Measurements from ENCODE around the gene EXOSC3. TPM values are rescaled to one million over a fixed set of nuclear protein-coding genes. Genes with fewer than 3 reads are reported as not detected.

The EXOSC3 gene
- total and polyA plus RNA-seq, 2 of the 13 experiments (the other 11 are each of a cell fraction or from before 2014, with no cell fraction given): 17.5 to 68.7 TPM

- TF ChIP-seq ZBED4 (CRISPR knock-in tag; IDR thresholded peaks at IDR 0.05; ENCODE audit: borderline replicate concordance): peak; percentile 83; the same call in 1 of the 2 replicates
- no peak for TF ChIP-seq MEIS1 (CRISPR knock-in tag; IDR thresholded peaks at IDR 0.05; ENCODE audit: borderline replicate concordance)
- TF ChIP-seq CCAR2 (optimal IDR thresholded peaks at IDR 0.05; ENCODE audit: low read depth, low read length): peak; percentile 97
- TF ChIP-seq ZNF264 (CRISPR knock-in tag; IDR thresholded peaks at IDR 0.05): peak; percentile 86; the same call in 1 of the 2 replicates
- no peak for TF ChIP-seq NFRKB (IDR thresholded peaks at IDR 0.05)
- peak; percentile 100 for TF ChIP-seq KDM3A (CRISPR knock-in tag; IDR thresholded peaks at IDR 0.05; ENCODE audit: low read depth)
- TF ChIP-seq NR3C1 (CRISPR knock-in tag; IDR thresholded peaks at IDR 0.05): no peak
- TF ChIP-seq ZNF549 (CRISPR knock-in tag; IDR thresholded peaks at IDR 0.05): no peak
- no peak for TF ChIP-seq ZNF207 (IDR thresholded peaks at IDR 0.05; ENCODE audit: borderline replicate concordance)
- no peak for TF ChIP-seq ZSCAN22 (CRISPR knock-in tag; IDR thresholded peaks at IDR 0.05)
- TF ChIP-seq SNAPC5 (CRISPR knock-in tag; IDR thresholded peaks at IDR 0.05; ENCODE audit: borderline replicate concordance): peak; percentile 87; the same call in 1 of the 2 replicates
- TF ChIP-seq TCF7L2 (IDR thresholded peaks at IDR 0.05; ENCODE audit: low read depth, low read length): no peak
- peak; percentile 96; the same call in 1 of the 2 replicates for TF ChIP-seq ZNF34 (CRISPR knock-in tag; IDR thresholded peaks at IDR 0.05; ENCODE audit: borderline replicate concordance)
- no peak for TF ChIP-seq PRDM4 (CRISPR knock-in tag; IDR thresholded peaks at IDR 0.05; ENCODE audit: borderline replicate concordance)
- peak; percentile 93 for TF ChIP-seq MED8 (CRISPR knock-in tag; IDR thresholded peaks at IDR 0.05; ENCODE audit: insufficient replicate concordance)
- TF ChIP-seq ATF1 (CRISPR knock-in tag; IDR thresholded peaks at IDR 0.05): no peak
- peak; percentile 84 for TF ChIP-seq ZBTB39 (CRISPR knock-in tag; IDR thresholded peaks at IDR 0.05)
- peak; percentile 79; the same call in 1 of the 2 replicates for TF ChIP-seq ZNF83 (CRISPR knock-in tag; IDR thresholded peaks at IDR 0.05; ENCODE audit: borderline replicate concordance)
- peak; percentile 74 for TF ChIP-seq TBL1XR1 (IDR thresholded peaks at IDR 0.05; ENCODE audit: borderline replicate concordance, low read length, partially characterized antibody)
- peak; percentile 95 for TF ChIP-seq YEATS2 (CRISPR knock-in tag; IDR thresholded peaks at IDR 0.05; ENCODE audit: borderline replicate concordance)
- peak in 1 of 2 experiments; percentile 35; a peak in 1 of 4 replicates for TF ChIP-seq NR2F1 (CRISPR knock-in tag; IDR thresholded peaks at IDR 0.05)
- TF ChIP-seq PHF21A (CRISPR knock-in tag; IDR thresholded peaks at IDR 0.05): peak; percentile 94
These were observed 15.9 kb upstream of the EXOSC3 start, which contains the start of gene DCAF10 (continued) for GRCh38 chr9:37800631-37801286.
